ENCODE measurements around the gene GALC.
A peak's percentile ranks its signal among the peaks of the same experiment; 100 is the strongest.

The GALC gene

GRCh38 chr14:87998482-87998881 is 5.5 kb upstream of the GALC start:
- no peak for TF ChIP-seq POLR2A (IDR thresholded peaks at IDR 0.05; ENCODE audit: low read depth, low read length)
- FAIRE-seq (no peak), DNase-seq (ENCODE audit: insufficient read length, low spot score) (no peak)

GRCh38 chr14:87996291-87996592 is 3.3 kb upstream of the GALC start:
- FAIRE-seq = no peak
- no peak for TF ChIP-seq POLR2AphosphoS5 (IDR thresholded peaks at IDR 0.05; ENCODE audit: low read depth, low read length)
- no peak for TF ChIP-seq TAF1 (IDR thresholded peaks at IDR 0.05; ENCODE audit: low read depth, low read length)
- no peak for TF ChIP-seq SPI1 (IDR thresholded peaks at IDR 0.05; ENCODE audit: low read depth, low read length)
- no peak for TF ChIP-seq POU2F2 (IDR thresholded peaks at IDR 0.05; ENCODE audit: low read depth, low read length)
- no peak for TF ChIP-seq PAX5 (IDR thresholded peaks at IDR 0.05; ENCODE audit: insufficient read depth, low read length, severe bottlenecking)
- no peak for TF ChIP-seq POLR2A (IDR thresholded peaks at IDR 0.05; ENCODE audit: low read depth, low read length)

GRCh38 chr14:87995500-87996290 is 2.7 kb upstream of the GALC start:
- FAIRE-seq = no peak
- no peak for TF ChIP-seq POLR2AphosphoS5 (IDR thresholded peaks at IDR 0.05; ENCODE audit: low read depth, low read length)
- TF ChIP-seq POU2F2 (IDR thresholded peaks at IDR 0.05; ENCODE audit: low read depth, low read length) = no peak
- no peak for TF ChIP-seq POLR2A (IDR thresholded peaks at IDR 0.05; ENCODE audit: low read depth, low read length)
- TF ChIP-seq TAF1 (IDR thresholded peaks at IDR 0.05; ENCODE audit: low read depth, low read length) = no peak
- TF ChIP-seq PAX5 (IDR thresholded peaks at IDR 0.05; ENCODE audit: insufficient read depth, low read length, severe bottlenecking) = no peak
- TF ChIP-seq SPI1 (IDR thresholded peaks at IDR 0.05; ENCODE audit: low read depth, low read length) = no peak
- DNase-seq (ENCODE audit: insufficient read length, low spot score) = no peak

More at GRCh38 chr14:87996291-87996592, 3.3 kb upstream of the GALC start:
- no peak for DNase-seq (ENCODE audit: insufficient read length, low spot score)

- FAIRE-seq (peak; percentile 69), DNase-seq (ENCODE audit: insufficient read length, low spot score) (no peak)
- TF ChIP-seq SPI1 (IDR thresholded peaks at IDR 0.05; ENCODE audit: low read depth, low read length) = peak; percentile 22; the same call in 1 of the 2 replicates
- TF ChIP-seq TAF1 (IDR thresholded peaks at IDR 0.05; ENCODE audit: low read depth, low read length) = no peak; the same call in 1 of the 2 replicates
- TF ChIP-seq POLR2A (IDR thresholded peaks at IDR 0.05; ENCODE audit: low read depth, low read length) = 0 out of 2 replicates have a peak, but pooled peaks have one; percentile 10
- no peak for TF ChIP-seq POU2F2 (IDR thresholded peaks at IDR 0.05; ENCODE audit: low read depth, low read length)
- TF ChIP-seq POLR2AphosphoS5 (IDR thresholded peaks at IDR 0.05; ENCODE audit: low read depth, low read length) = no peak
- no peak for TF ChIP-seq PAX5 (IDR thresholded peaks at IDR 0.05; ENCODE audit: insufficient read depth, low read length, severe bottlenecking)
Measured at GRCh38 chr14:87994974-87995373, 2.0 kb upstream of the GALC start.

- TF ChIP-seq PAX5 (IDR thresholded peaks at IDR 0.05; ENCODE audit: insufficient read depth, low read length, severe bottlenecking) = no peak
- TF ChIP-seq POLR2AphosphoS5 (IDR thresholded peaks at IDR 0.05; ENCODE audit: low read depth, low read length) = no peak
- no peak for FAIRE-seq
- no peak for DNase-seq (ENCODE audit: insufficient read length, low spot score)
Measured at GRCh38 chr14:87992346-87992717, 650 bp downstream of the GALC start.

GRCh38 chr14:87990682-87991081 is 2.3 kb downstream of the GALC start:
- FAIRE-seq = no peak
- TF ChIP-seq POLR2A (IDR thresholded peaks at IDR 0.05; ENCODE audit: low read depth, low read length) (no peak), PAX5 (IDR thresholded peaks at IDR 0.05; ENCODE audit: insufficient read depth, low read length, severe bottlenecking) (no peak), TAF1 (IDR thresholded peaks at IDR 0.05; ENCODE audit: low read depth, low read length) (no peak), SPI1 (IDR thresholded peaks at IDR 0.05; ENCODE audit: low read depth, low read length) (no peak), POU2F2 (IDR thresholded peaks at IDR 0.05; ENCODE audit: low read depth, low read length) (no peak), POLR2AphosphoS5 (IDR thresholded peaks at IDR 0.05; ENCODE audit: low read depth, low read length) (no peak)

GRCh38 chr14:87989956-87990299 is 3.1 kb downstream of the GALC start:
- no peak for TF ChIP-seq SPI1 (IDR thresholded peaks at IDR 0.05; ENCODE audit: low read depth, low read length)
- TF ChIP-seq PAX5 (IDR thresholded peaks at IDR 0.05; ENCODE audit: insufficient read depth, low read length, severe bottlenecking) = no peak
- TF ChIP-seq TAF1 (IDR thresholded peaks at IDR 0.05; ENCODE audit: low read depth, low read length) = no peak
- TF ChIP-seq POU2F2 (IDR thresholded peaks at IDR 0.05; ENCODE audit: low read depth, low read length) = no peak
- no peak for TF ChIP-seq POLR2AphosphoS5 (IDR thresholded peaks at IDR 0.05; ENCODE audit: low read depth, low read length)
- no peak for TF ChIP-seq POLR2A (IDR thresholded peaks at IDR 0.05; ENCODE audit: low read depth, low read length)
- FAIRE-seq = no peak
- no peak for DNase-seq (ENCODE audit: insufficient read length, low spot score)

More at GRCh38 chr14:87990682-87991081, 2.3 kb downstream of the GALC start:
- no peak for DNase-seq (ENCODE audit: insufficient read length, low spot score)

GRCh38 chr14:87989221-87989955 is 3.6 kb downstream of the GALC start:
- DNase-seq (ENCODE audit: insufficient read length, low spot score) (no peak), FAIRE-seq (no peak)
- TF ChIP-seq POU2F2 (IDR thresholded peaks at IDR 0.05; ENCODE audit: low read depth, low read length) = no peak
- no peak for TF ChIP-seq PAX5 (IDR thresholded peaks at IDR 0.05; ENCODE audit: insufficient read depth, low read length, severe bottlenecking)
- no peak for TF ChIP-seq TAF1 (IDR thresholded peaks at IDR 0.05; ENCODE audit: low read depth, low read length)
- TF ChIP-seq POLR2A (IDR thresholded peaks at IDR 0.05; ENCODE audit: low read depth, low read length) = no peak
- TF ChIP-seq SPI1 (IDR thresholded peaks at IDR 0.05; ENCODE audit: low read depth, low read length) = no peak
- TF ChIP-seq POLR2AphosphoS5 (IDR thresholded peaks at IDR 0.05; ENCODE audit: low read depth, low read length) = no peak

- no peak for FAIRE-seq
- TF ChIP-seq POLR2A (IDR thresholded peaks at IDR 0.05; ENCODE audit: low read depth, low read length) (no peak), TAF1 (IDR thresholded peaks at IDR 0.05; ENCODE audit: low read depth, low read length) (no peak), PAX5 (IDR thresholded peaks at IDR 0.05; ENCODE audit: insufficient read depth, low read length, severe bottlenecking) (no peak), POLR2AphosphoS5 (IDR thresholded peaks at IDR 0.05; ENCODE audit: low read depth, low read length) (no peak), POU2F2 (IDR thresholded peaks at IDR 0.05; ENCODE audit: low read depth, low read length) (no peak), SPI1 (IDR thresholded peaks at IDR 0.05; ENCODE audit: low read depth, low read length) (no peak)
Measured at GRCh38 chr14:87979689-87980088, 13.3 kb downstream of the GALC start.

GRCh38 chr14:87975636-87976035 is 17.3 kb downstream of the GALC start:
- no peak for TF ChIP-seq POLR2AphosphoS5 (IDR thresholded peaks at IDR 0.05; ENCODE audit: low read depth, low read length)
- no peak for FAIRE-seq
- no peak for DNase-seq (ENCODE audit: insufficient read length, low spot score)

More at GRCh38 chr14:87979689-87980088, 13.3 kb downstream of the GALC start:
- DNase-seq (ENCODE audit: insufficient read length, low spot score) = no peak
